GM19468 (cell line): ENCODE results near the gene COL11A2.

Source experiments
- ATAC-seq: cut with Tn5 transposase; IDR thresholded peaks from one replicate; pipeline ENCODE4 v1.9.1; 2021; ENCODE audit warnings: mild to moderate bottlenecking, moderate library complexity, moderate number of reproducible peaks; ENCODE audit not compliant: unreplicated experiment; ENCODE audit errors: extremely low read depth

The COL11A2 gene

DNA sequence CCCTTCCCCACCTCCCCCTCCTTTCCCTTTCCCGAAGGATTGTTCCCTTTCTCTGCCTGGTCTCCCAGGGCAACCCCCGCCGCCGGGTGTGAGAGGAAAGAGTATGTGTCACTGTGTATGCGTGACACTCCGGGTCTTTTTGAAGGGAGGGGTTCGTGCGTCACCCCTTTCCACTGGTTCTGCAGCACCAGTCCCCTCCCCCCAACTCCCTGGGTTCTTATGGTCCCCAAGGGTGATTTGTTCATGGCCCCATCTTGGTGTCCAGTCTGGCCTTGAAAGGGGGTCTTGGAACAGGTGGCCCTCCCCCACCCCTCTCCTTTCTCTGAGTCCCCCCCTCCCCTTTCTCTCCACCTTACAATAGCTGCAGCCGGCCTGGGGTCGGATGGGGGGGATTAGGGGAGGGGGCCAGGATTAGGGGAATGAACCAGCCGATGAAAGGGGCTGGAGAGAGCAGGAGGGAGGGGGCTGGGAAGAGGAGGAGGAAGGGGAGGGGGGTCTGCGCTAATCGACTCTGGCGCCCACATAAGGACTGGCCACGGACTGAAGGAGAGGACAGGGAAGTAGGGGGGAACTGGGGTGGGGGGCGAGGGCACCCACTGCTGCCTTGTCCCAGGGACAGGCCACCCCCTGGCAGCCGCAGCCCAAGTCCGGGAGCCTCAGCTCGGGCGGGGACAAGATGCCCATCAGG lies 14.7 kb upstream of the COL11A2 start:
- ATAC-seq = no peak

GRCh38 chr6:33206027-33206863 lies 14.0 kb upstream of the COL11A2 start:
- no peak for ATAC-seq

- ATAC-seq = no peak
These were observed 13.1 kb upstream of the COL11A2 start for GRCh38 chr6:33205191-33206026.

GRCh38 chr6:33204415-33205190 lies 12.3 kb upstream of the COL11A2 start, which contains the start of gene HSD17B8:
TSS of gene HSD17B8 (plus strand) at chr6:33204655. CDS start at chr6:33204669, 14 bp downstream.
- peak; percentile 60 for ATAC-seq

GRCh38 chr6:33204165-33204414 lies 11.8 kb upstream of the COL11A2 start:
- ATAC-seq = no peak

- no peak for ATAC-seq
These were observed 11.3 kb upstream of the COL11A2 start for GRCh38 chr6:33203443-33204164.

- no peak for ATAC-seq
These were observed 10.5 kb upstream of the COL11A2 start for GRCh38 chr6:33202799-33203198.

GRCh38 chr6:33201935-33202334 lies 9.7 kb upstream of the COL11A2 start:
- ATAC-seq = no peak

DNA sequence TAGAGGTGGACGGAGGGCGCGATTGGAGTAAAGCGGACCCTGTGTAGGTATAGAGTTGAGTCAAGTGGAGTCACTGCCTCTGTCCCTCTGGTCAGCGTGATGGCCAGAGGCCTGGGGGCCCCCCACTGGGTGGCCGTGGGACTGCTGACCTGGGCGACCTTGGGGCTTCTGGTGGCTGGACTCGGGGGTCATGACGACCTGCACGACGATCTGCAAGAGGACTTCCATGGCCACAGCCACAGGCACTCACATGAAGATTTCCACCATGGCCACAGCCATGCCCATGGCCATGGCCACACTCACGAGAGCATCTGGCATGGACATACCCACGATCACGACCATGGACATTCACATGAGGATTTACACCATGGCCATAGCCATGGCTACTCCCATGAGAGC lies 8.9 kb upstream of the COL11A2 start:
- no peak for ATAC-seq

GRCh38 chr6:33200219-33201146 lies 8.2 kb upstream of the COL11A2 start, which contains the start of the genes RXRB and SLC39A7:
TSS of gene RXRB (minus strand) at chr6:33200665. CDS start at chr6:33200476, 189 bp downstream.
TSS of gene SLC39A7 (plus strand) at chr6:33200867. CDS start at chr6:33201246, 379 bp downstream.
- ATAC-seq = no peak

DNA sequence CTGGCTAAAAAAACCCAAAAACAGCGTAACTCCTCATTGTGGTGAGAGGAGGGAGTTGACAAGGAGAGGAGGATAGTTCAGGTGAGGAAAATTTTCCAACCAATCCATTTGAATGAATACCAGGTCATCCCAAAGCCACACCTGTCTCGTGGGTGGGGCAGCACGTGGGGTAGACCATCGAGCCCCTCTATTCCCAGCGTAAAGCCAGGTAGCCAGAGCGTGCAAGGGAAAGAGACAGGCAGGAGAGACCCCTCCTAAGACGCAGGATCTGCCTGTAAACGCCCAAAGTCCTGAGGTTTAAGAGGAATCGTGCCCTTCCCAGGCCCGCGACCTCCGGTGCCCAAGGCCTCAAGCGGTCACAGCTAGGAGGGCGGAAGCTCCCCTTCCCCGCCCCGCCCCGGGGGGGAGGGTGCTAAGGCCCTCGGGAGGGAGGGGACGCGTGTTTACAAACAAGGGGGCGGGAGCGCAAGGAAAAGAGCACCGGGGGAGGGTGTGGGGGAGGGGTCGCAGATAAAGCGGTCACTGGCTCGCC lies 7.5 kb upstream of the COL11A2 start:
- ATAC-seq = no peak

- no peak for ATAC-seq
These were observed 6.7 kb upstream of the COL11A2 start for GRCh38 chr6:33198853-33199436.

GRCh38 chr6:33198159-33198852 lies 6.0 kb upstream of the COL11A2 start:
- ATAC-seq = no peak

DNA sequence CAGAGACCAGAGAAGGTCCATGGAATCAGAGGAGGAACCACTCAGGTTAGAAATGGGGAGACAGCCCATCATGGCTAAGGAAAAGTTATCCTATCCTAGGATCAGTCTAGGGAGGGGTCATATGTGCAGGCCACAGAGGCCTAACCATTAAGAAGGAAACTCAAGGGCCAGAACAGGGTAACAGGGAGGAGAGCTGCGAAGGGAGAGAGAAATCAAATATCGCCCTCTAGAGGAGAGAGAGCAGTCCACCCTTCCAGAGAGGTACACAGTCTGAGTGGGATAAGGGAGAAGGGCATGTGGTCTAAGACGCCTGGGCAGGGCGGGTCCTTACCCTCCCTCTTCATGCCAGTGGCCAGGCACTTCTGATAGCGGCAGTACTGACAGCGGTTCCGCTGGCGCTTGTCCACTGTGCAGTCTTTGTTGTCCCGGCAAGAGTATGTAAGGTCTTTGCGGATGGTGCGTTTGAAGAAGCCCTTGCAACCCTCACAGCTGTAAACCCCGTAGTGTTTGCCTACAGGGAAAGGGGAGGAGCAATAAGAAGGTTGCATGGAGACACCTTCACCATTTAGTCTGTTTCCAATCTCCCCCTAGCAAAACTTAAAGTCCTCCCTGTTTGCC lies 5.3 kb upstream of the COL11A2 start:
- no peak for ATAC-seq

GRCh38 chr6:33195304-33196165 lies 3.3 kb upstream of the COL11A2 start:
- no peak for ATAC-seq
